ENCODE measurements around the gene DNAJC2. TPM values are rescaled to one million over a fixed set of nuclear protein-coding genes. Genes with fewer than 3 reads are reported as not detected.
"Not testable (repeated sequence)": the region's sequence is repeated elsewhere in the genome, so short reads cannot be mapped to it uniquely, and the experiment has no call there.

DNAJC2 gene
- total RNA-seq, 1 donor from 2014 or later, result 12.0 TPM

DNA sequence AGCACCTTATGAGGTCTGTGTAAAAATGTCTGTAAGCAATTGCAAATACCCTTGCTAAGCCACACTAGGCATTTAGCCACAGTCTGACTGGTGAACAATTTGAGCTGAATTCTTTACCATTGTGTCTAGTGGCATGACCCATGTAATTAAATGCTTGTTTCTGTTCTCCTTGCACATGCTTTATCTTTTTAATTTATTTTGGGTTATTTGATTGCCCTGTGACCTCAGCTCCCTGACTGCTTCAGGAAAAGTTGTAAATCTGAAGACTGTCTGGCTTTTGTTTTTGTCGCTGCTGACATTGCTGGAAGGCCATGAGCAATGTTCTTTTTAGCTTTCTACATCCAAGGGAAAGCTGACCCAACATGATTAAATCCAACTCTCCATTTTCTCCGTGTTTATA lies 78.3 kb downstream of the DNAJC2 start:
- not testable (repeated sequence) for DNase-seq (ENCODE audit: low spot score)

GRCh38 chr7:103264054-103264453 lies 80.5 kb downstream of the DNAJC2 start:
- DNase-seq (ENCODE audit: low spot score), result not testable (repeated sequence)

Other genes starting within 250 kb of the DNAJC2 start
- 58.2 TPM for gene NAPEPLD, start 195.7 kb downstream of the DNAJC2 start, total RNA-seq
- gene PMPCB, start 47.3 kb downstream of the DNAJC2 start, total RNA-seq, result 50.8 TPM
- 92.8 TPM for gene PSMC2, start 2.9 kb upstream of the DNAJC2 start, total RNA-seq
- gene SLC26A5, start 101.4 kb upstream of the DNAJC2 start, total RNA-seq, result 0.23 TPM